Fibroblast of skin of abdomen (primary cell): ENCODE data around the gene SEC63.
"Not testable (repeated sequence)": the region's sequence is repeated elsewhere in the genome, so short reads cannot be mapped to it uniquely, and the experiment has no call there.

Experiments used
- DNase-seq: peaks from one replicate; pipeline ENCODE4 v3.0.0-alpha.2; 2013

SEC63 gene

GRCh38 chr6:107860963-107861362 is 97.0 kb downstream of the SEC63 start:
- DNase-seq: not testable (repeated sequence)

GRCh38 chr6:107860144-107860543 is 97.9 kb downstream of the SEC63 start:
- not testable (repeated sequence) for DNase-seq

- DNase-seq: no peak
These were observed 104.8 kb downstream of the SEC63 start for GRCh38 chr6:107853230-107853629.

- DNase-seq: no peak
These were observed 108.7 kb downstream of the SEC63 start for GRCh38 chr6:107849325-107849724.

- peak; percentile 82 for DNase-seq
These were observed 109.9 kb downstream of the SEC63 start for GRCh38 chr6:107847844-107848802.

- DNase-seq: no peak
These were observed 111.7 kb downstream of the SEC63 start for GRCh38 chr6:107846262-107846795.

GRCh38 chr6:107845777-107846176 is 112.2 kb downstream of the SEC63 start:
- DNase-seq: no peak

GRCh38 chr6:107843400-107843799 is 114.6 kb downstream of the SEC63 start:
- DNase-seq: no peak

- DNase-seq: no peak
These were observed 116.7 kb downstream of the SEC63 start for GRCh38 chr6:107841275-107841670.

GRCh38 chr6:107840636-107841274 is 117.3 kb downstream of the SEC63 start:
- no peak for DNase-seq

- no peak for DNase-seq
These were observed 124.9 kb downstream of the SEC63 start for GRCh38 chr6:107833136-107833535.

GRCh38 chr6:107832151-107833056 is 125.6 kb downstream of the SEC63 start:
- DNase-seq: no peak

GRCh38 chr6:107830060-107830459 is 127.9 kb downstream of the SEC63 start:
- DNase-seq: no peak

- DNase-seq: no peak
These were observed 130.5 kb downstream of the SEC63 start for GRCh38 chr6:107827541-107827940.

GRCh38 chr6:107823047-107823557 is 134.9 kb downstream of the SEC63 start:
- DNase-seq: no peak

GRCh38 chr6:107822176-107823046 is 135.6 kb downstream of the SEC63 start:
- no peak for DNase-seq

- no peak for DNase-seq
These were observed 136.4 kb downstream of the SEC63 start for GRCh38 chr6:107821591-107821990.

GRCh38 chr6:107820338-107821261 is 137.4 kb downstream of the SEC63 start:
- peak; percentile 8 for DNase-seq

GRCh38 chr6:107819964-107820337 is 138.1 kb downstream of the SEC63 start:
- peak; percentile 13 for DNase-seq

- peak; percentile 27 for DNase-seq
These were observed 138.8 kb downstream of the SEC63 start for GRCh38 chr6:107819217-107819616.
